ENCODE measurements around the gene TENM4. TPM values are rescaled to one million over a fixed set of nuclear protein-coding genes. Genes with fewer than 3 reads are reported as not detected.

TENM4 gene
- polyA plus RNA-seq, 3 donors, result 21.1 to 26.5 (median 26.0) TPM

DNA sequence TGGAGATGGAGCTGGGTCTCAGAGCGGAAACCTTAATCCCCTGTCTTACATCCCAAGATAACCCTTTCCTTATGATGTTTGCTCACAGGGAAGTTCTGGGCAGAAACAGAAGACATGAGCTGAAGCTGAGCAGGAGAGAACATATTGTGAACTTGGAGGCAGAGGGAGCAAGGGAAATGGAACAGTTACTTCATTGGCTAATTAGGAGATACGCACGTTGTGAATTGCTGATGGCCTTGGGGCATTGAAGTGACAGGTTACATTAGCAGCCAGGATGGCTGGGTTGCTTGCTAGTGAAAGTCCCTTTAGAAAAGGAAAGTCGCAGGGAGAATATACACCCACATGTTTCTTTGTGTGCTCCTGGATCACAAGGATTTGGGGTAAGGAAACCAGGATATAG is 48.7 kb downstream of the TENM4 start:
- DNase-seq, result no peak

DNA sequence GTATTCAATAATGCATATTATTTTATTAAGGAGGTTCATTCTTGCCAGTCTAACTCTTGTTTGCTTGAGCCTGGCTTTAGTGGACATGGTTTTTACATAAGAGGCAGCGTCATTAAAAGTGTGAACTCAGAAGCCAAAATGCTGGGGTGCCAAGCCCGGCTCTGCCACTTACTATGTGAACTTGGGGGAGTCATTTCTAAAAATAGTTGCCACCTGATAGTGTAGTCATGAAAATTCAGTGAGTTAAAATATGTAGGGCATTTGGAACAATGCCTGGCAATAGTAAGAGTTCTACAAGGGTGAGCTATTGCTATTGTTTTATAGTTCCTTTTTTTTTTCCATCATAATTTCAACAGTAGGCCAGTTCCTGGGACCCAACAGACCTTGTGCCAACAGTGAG is 49.9 kb downstream of the TENM4 start:
- DNase-seq, result no peak

GRCh38 chr11:79390477-79390876 is 50.4 kb downstream of the TENM4 start:
- DNase-seq, result no peak

- no peak for DNase-seq
Measured at GRCh38 chr11:79388201-79388600, 52.6 kb downstream of the TENM4 start.

- no peak for DNase-seq
Measured at GRCh38 chr11:79383874-79384273, 57.0 kb downstream of the TENM4 start.

DNA sequence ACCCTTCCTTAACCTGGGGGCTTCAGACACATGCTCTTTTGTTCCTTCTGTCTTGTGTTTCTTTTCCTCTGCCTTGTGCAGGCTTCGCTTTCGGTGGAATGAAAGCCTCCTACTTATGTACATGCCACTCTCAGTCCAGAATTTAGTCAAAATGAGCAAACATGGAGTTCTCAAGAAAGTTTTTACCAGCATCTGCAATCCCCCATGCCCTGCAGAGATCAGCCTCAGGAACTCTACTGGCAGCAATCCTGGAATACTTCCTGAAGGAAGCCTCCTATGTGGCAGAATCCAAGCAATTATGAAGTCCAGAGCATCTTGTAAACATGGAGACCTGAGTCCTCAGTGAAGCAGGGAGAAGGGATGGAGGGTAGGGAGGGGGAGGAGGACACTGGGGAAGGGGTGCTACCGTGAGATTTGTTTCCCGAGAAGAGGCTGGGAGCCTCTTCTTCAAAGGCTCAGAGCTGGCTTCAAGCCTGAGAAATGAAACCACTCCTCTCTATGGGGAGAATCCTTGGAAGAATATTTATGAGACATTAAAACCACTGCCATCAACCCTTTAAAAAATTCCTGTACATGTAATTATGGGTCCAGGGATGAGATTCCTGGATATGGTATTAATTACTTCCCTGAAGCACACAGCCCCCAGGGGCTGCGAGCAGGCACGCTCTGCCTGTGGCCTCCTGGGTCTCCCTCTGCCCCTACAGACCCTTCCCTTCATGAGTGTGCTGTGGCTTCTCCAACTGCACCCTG is 58.4 kb downstream of the TENM4 start:
- no peak for DNase-seq

- peak; percentile 22 for DNase-seq
Measured at GRCh38 chr11:79381036-79381435, 59.8 kb downstream of the TENM4 start.

- DNase-seq, result no peak
Measured at GRCh38 chr11:79377406-79377805, 63.4 kb downstream of the TENM4 start.

- no peak for DNase-seq
Measured at GRCh38 chr11:79375818-79376550, 64.8 kb downstream of the TENM4 start.

- DNase-seq, result no peak
Measured at GRCh38 chr11:79374727-79375126, 66.1 kb downstream of the TENM4 start.

DNA sequence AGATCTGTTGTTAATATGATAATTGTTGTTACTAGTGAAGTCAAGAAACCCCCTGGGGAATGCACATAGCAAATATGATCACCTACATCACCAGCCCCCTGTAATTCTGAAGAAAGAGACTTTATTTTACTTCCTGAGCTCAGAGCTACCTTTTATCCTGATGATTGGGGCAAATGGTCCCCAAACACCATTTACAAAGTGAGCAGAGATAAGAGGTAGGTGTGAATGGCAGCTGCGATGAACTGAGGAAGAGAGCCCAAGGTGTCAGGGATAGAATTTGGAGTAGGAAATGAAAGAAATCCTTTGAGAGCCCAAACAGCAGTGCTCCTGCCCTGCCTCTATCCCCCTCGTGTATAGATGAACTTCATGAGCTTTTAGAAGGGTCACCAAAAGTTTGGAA is 69.1 kb downstream of the TENM4 start:
- no peak for DNase-seq

DNA sequence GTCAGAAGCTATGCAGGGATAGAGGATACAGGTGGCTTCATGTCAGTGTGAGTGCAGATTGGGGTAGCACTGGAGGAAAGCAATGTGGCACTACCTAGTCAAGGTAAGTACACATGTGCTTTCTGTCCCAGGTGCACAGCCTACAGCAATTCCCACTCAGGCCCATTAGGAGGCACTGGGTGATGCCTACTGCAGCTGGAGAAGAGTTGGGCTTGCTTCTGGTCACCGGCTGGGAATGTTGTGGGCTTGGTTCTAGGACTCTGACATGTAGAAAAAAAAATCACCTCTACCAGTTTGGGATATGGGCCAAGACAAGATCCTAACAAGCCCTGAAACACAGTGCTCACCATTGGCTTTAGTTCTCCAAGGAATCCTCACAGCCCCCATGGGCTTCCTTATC is 69.7 kb downstream of the TENM4 start:
- no peak for DNase-seq

DNA sequence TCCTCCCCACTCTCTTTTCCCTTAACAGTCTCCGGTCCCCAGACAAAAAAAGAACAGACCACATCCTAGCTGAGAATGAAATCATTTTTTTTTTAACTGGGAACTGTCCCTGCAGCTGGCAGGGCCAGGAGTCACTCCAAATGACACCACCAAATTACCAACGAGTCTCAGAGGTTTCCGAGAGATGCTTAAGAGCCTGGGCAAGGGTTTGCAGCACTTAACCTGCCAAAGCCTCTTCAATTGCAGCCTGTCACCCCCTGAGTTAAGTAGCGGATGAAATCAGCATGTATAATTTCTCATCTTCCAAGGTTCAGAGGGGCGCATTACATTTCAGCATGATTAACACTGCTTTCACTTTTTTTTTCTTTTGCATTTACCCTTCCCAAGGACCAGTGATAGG is 71.8 kb downstream of the TENM4 start:
- no peak for DNase-seq

DNA sequence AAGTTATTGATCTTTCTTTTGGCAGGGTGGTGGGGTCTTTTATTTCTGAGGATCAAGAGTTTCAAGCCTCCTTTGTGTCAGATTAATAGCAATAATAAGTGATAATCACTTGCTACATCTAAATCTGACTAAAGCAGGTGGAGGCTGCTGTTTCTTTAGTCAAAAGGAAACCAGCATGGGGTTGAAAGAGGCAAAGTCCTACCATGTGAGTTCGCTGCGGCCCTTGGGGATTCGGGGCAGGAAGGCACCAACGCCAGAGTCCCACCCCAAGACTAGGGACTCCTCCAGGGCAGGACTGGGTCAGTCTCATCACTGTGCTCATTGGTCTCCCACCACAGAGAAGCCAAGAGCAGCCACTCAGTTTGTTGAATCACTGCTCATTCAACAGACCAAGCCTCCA is 73.0 kb downstream of the TENM4 start:
- DNase-seq, result no peak

GRCh38 chr11:79366218-79366617 is 74.6 kb downstream of the TENM4 start:
- no peak for DNase-seq

DNA sequence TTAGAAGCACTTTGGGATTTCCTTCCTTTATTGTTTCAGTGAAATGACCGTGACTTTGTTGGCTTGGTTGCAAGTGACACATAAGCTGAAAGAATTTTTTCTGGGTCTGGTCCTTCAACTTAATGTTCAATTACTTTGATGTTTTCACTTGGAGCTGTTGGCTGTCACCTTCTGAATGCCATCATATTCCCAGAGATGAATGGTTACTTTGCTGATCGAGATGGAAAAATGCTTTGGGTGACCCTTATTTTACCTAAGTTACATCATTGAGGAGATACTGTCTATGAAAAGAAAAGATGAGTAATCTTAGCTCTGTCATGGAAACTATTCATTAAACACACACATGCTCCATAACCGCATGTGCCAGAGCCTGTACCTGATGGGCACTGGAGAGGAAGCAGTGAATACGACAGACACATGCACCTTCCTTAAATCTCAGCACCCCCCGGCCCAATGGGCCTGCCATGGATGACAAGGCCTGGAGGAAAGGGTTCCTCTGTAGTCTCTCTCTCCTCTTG is 76.9 kb downstream of the TENM4 start:
- DNase-seq, result no peak

DNA sequence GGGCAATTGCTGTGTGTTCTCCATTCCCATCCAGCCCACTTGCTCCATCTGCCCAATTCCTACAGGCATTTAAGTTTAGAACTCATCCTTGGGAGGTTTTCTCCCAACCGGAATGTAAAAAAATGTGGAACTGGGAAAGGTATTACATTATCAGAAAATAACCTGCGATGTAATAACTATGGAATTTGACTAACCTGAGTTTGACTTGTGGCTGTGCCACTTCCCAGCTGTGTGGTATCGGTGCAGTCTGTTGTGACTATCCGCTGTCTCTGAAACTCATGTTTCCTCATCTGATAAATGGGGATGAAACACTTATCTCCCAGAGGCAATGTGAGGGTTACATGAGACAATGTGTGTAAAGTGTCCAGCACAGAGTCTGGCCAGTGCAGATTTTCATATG is 77.6 kb downstream of the TENM4 start:
- DNase-seq, result no peak

- no peak for DNase-seq
Measured at GRCh38 chr11:79362821-79363220, 78.0 kb downstream of the TENM4 start.

GRCh38 chr11:79362206-79362757 is 78.5 kb downstream of the TENM4 start:
- no peak for DNase-seq

GRCh38 chr11:79358258-79358657 is 82.6 kb downstream of the TENM4 start:
- no peak for DNase-seq

DNA sequence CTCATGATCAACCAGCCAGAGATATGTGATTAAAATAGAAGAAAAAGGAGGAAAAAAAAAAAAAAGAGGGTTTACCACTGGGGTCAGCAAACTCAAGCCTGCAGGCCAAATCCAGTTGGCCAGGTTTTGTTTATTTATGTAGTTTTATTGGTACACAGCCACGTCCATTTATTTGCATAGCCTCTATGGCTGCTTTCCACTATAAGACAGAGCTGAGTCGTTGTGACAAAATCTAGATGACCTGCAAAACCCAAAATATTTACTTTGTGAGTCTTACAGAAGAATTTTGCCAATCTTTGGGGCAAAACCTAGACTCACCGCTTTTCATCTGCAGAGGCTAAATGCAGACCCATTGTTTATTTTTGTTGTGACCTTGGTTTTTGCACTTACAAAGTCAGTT is 87.1 kb downstream of the TENM4 start:
- no peak for DNase-seq

- DNase-seq, result peak; percentile 28
Measured at GRCh38 chr11:79352349-79352703, 88.5 kb downstream of the TENM4 start.
